Measurements from ENCODE around the gene TMEM131.
"Not testable (repeated sequence)": the region's sequence is repeated elsewhere in the genome, so short reads cannot be mapped to it uniquely, and the experiment has no call there.

TMEM131 gene

DNA sequence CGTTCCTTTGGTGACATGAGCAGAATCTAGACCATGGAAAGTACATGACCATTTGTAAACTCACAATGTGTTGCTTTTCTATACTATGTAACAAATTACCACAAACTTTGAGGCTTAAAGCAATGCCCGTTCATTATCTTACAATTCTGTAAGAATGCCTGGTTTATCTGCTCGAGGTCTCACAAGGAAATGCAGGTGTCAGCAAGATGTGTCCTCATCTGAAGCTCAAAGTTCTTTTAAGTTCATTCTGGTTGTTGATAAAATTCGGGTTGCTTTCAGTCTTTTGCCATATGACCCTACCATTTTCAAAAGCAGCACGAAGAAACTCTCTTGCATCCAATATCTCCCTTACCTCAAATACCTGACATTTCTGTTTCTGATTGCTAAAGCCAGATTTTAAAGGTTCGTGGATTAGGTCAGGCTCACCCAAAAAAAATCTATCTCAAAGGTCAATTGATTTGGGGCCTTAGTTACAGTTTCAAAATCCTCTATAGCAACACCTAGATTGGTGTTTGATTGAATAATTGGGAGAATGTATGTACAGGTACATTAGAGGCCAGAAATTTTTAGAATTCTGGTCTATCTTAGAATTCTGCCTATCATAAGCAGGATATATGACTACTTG lies 125.9 kb downstream of the TMEM131 start:
- Histone ChIP-seq H3K36me3 (ENCODE audit: control insufficient read depth, insufficient read depth, low read length) (no peaks in the 10 kb centered on the region), H3K4me3 (ENCODE audit: insufficient read depth, low read depth, low read length) (no peak overlapping the region), H3K27ac (ENCODE audit: insufficient read depth, low read depth, low read length, poor library complexity, severe bottlenecking) (no peak overlapping the region), H3K27me3 (ENCODE audit: control insufficient read depth, insufficient read depth, low read length, poor library complexity, severe bottlenecking) (no peaks in the 10 kb centered on the region), H3K4me1 (ENCODE audit: control insufficient read depth, insufficient read depth, low read length) (peaks cover 8% of the 10 kb centered on the region), H3K9me3 (ENCODE audit: control insufficient read depth, low read length) (no peaks in the 10 kb centered on the region)
- WGBS, 2 experiments: 90 to 95% methylated on average over 6 of the region's 6 CpGs

DNA sequence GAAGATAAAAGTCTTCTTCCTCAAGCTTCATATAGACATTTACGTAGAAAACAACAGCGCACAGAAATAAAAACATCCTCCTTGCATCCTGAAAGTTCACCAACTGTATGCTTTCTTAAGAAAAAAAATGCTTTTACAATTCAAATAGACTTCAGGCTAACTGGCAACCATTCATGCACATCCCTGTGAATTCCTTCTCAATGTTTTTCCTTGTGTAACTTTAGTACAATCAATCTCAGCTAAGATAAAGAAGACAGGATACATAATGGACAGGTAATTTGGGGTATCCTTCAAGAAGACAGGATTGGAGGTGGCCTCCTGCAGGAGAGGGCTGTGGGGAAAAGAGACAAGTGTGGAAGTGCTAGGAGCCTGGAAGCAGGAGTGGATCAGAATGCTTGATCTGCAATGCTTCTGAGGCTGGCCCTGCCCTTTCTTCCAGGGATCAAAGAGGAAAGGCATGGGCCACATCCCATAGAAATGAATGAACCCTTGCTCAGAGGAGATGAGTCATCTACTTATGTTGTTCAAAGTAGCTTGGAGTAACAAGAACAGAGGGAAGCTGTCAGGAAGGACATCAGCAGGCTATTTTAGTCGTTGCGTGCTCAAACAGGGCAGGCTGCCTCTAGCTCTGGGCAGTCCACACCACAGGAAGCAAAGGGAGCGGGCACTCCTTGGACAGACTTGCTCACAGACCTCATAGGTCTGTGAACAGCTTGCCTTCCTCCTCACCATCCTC lies 126.6 kb downstream of the TMEM131 start:
- Histone ChIP-seq H3K4me3 (ENCODE audit: insufficient read depth, low read depth, low read length) (no peak overlapping the region), H3K9me3 (ENCODE audit: control insufficient read depth, low read length) (no peaks in the 10 kb centered on the region), H3K27ac (ENCODE audit: insufficient read depth, low read depth, low read length, poor library complexity, severe bottlenecking) (no peak overlapping the region), H3K4me1 (ENCODE audit: control insufficient read depth, insufficient read depth, low read length) (peaks cover 8% of the 10 kb centered on the region), H3K36me3 (ENCODE audit: control insufficient read depth, insufficient read depth, low read length) (no peaks in the 10 kb centered on the region), H3K27me3 (ENCODE audit: control insufficient read depth, insufficient read depth, low read length, poor library complexity, severe bottlenecking) (no peaks in the 10 kb centered on the region)
- WGBS, 2 experiments: 73 to 75% methylated on average over 5 of the region's 5 CpGs

DNA sequence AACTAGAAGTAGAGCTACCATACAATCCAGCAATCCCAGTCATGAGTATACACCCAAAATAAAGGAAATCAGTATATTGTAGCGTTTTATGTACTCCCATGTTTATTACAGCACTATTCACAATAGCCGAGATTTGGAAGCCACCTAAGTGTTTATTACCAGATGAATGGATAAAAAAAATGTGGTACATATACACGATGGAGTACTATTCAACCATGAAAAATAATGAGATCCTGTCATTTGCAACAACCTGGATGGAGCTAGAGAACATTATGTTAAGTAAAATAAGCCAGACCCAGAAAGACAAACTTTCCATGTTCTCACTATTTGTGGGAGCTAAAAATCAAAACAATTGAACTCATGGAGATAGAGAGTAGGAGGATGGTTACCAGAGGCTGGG lies 131.9 kb downstream of the TMEM131 start:
- Histone ChIP-seq H3K27me3 (ENCODE audit: control insufficient read depth, insufficient read depth, low read length, poor library complexity, severe bottlenecking) (no peaks in the 10 kb centered on the region), H3K9me3 (ENCODE audit: control insufficient read depth, low read length) (no peaks in the 10 kb centered on the region), H3K27ac (ENCODE audit: insufficient read depth, low read depth, low read length, poor library complexity, severe bottlenecking) (no peak overlapping the region), H3K4me3 (ENCODE audit: insufficient read depth, low read depth, low read length) (no peak overlapping the region), H3K4me1 (ENCODE audit: control insufficient read depth, insufficient read depth, low read length) (peaks cover 2% of the 10 kb centered on the region), H3K36me3 (ENCODE audit: control insufficient read depth, insufficient read depth, low read length) (no peaks in the 10 kb centered on the region)
- WGBS, 2 experiments: 92% methylated on average over 3 of the region's 3 CpGs

DNA sequence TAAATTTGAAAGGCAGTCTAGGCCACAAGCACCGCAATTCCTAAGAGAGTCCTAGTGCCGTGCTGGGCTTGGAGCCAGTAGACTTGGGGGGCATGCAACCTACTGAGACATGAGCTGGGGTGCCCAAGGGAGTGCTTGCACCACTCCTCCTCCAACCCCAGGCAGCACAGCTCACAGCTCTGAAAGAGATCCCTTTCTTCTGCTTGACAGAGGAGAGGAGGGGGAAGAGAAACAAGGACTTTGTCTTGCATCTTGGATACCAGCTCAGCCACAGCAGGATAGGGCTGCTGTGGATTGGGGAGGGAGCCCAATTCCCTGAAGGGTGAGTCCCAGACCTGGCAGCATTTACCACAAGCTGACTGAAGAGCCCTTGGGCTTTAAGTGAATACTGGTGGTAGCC lies 134.6 kb downstream of the TMEM131 start:
- 84 to 88% methylated on average over 2 of the region's 2 CpGs for WGBS, 2 experiments
- H3K4me1 ChIP-seq (ENCODE audit: control insufficient read depth, insufficient read depth, low read length): no peaks in the 10 kb centered on the region

DNA sequence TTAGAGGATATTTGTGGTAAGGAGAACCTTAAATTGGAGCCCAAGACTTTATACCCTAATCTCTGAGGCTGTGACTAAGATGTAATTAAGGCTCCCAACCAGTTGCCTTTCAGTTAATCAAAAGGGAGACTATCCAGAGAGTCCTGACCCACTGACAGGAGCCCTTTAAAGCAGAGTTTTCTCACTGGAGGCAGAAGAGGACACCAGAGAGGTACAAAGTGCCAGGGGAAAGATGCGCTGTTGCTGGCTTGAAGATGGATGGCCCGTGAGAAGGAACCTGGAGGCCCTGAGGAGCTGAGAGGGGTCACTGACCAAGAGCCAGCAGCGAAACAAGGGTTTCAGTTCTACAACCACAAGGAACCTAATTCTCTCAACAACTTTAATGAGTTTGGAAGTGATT lies 137.3 kb downstream of the TMEM131 start:
- Histone ChIP-seq H3K27me3 (ENCODE audit: control insufficient read depth, insufficient read depth, low read length, poor library complexity, severe bottlenecking) (no peaks in the 10 kb centered on the region), H3K27ac (ENCODE audit: insufficient read depth, low read depth, low read length, poor library complexity, severe bottlenecking) (no peak overlapping the region), H3K9me3 (ENCODE audit: control insufficient read depth, low read length) (no peaks in the 10 kb centered on the region), H3K4me3 (ENCODE audit: insufficient read depth, low read depth, low read length) (no peak overlapping the region), H3K36me3 (ENCODE audit: control insufficient read depth, insufficient read depth, low read length) (no peaks in the 10 kb centered on the region), H3K4me1 (ENCODE audit: control insufficient read depth, insufficient read depth, low read length) (no peaks in the 10 kb centered on the region)
- 74 to 80% methylated on average over 3 of the region's 3 CpGs for WGBS, 2 experiments

More for the DNA sequence above, 134.6 kb downstream of the TMEM131 start:
- no peak overlapping the region for H3K27ac ChIP-seq (ENCODE audit: insufficient read depth, low read depth, low read length, poor library complexity, severe bottlenecking)
- no peaks in the 10 kb centered on the region for H3K36me3 ChIP-seq (ENCODE audit: control insufficient read depth, insufficient read depth, low read length)
- H3K9me3 ChIP-seq (ENCODE audit: control insufficient read depth, low read length): no peaks in the 10 kb centered on the region
- no peak overlapping the region for H3K4me3 ChIP-seq (ENCODE audit: insufficient read depth, low read depth, low read length)
- H3K27me3 ChIP-seq (ENCODE audit: control insufficient read depth, insufficient read depth, low read length, poor library complexity, severe bottlenecking): no peaks in the 10 kb centered on the region

DNA sequence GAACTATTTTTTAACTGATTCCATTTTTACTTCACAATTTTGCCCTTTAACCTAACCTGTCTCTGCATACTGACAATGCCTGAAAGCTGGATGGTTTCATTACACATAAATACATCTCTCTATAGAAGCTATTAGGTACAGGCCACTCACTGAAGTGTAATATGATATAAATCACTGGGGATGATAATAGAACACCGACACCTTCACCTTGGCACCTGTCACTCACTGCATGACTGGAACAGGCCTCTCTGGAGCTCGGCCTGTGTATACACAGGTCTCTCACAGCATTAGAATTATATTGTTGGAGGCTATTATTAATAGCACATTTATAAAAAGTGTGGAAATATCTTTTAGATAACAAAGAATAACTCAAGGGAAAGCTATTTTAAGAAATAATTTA lies 138.2 kb downstream of the TMEM131 start:
- no peaks in the 10 kb centered on the region for H3K36me3 ChIP-seq (ENCODE audit: control insufficient read depth, insufficient read depth, low read length)
- WGBS, 2 experiments: 100% methylated on average over 2 of the region's 2 CpGs; no CpG with 5 or more reads in 1 of the 2 experiments
- no peak overlapping the region for H3K4me3 ChIP-seq (ENCODE audit: insufficient read depth, low read depth, low read length)
- H3K27me3 ChIP-seq (ENCODE audit: control insufficient read depth, insufficient read depth, low read length, poor library complexity, severe bottlenecking): no peaks in the 10 kb centered on the region
- no peak overlapping the region for H3K27ac ChIP-seq (ENCODE audit: insufficient read depth, low read depth, low read length, poor library complexity, severe bottlenecking)
- H3K4me1 ChIP-seq (ENCODE audit: control insufficient read depth, insufficient read depth, low read length): no peaks in the 10 kb centered on the region
- H3K9me3 ChIP-seq (ENCODE audit: control insufficient read depth, low read length): no peaks in the 10 kb centered on the region

DNA sequence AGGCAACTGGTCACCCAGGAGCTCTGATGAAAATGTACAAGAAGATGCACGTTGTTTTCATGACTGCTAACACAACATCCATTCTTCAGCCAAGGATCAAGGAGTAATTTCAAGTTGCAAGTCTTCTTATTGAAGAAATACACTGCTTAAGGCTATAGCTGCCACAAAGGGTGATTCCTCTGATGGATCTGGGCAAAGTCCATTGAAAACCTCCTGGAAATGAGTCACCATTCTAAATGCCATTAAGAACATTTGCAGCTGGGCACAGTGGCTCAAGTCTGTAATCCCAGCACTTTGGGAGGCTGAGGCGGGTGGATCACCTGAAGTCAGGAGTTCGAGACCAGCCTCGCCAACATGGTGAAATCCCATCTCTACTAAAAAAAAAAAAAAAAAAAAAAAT lies 142.7 kb downstream of the TMEM131 start:
- H3K9me3 ChIP-seq (ENCODE audit: control insufficient read depth, low read length); H3K4me1 ChIP-seq (ENCODE audit: control insufficient read depth, insufficient read depth, low read length); H3K27ac ChIP-seq (ENCODE audit: insufficient read depth, low read depth, low read length, poor library complexity, severe bottlenecking); H3K4me3 ChIP-seq (ENCODE audit: insufficient read depth, low read depth, low read length); H3K27me3 ChIP-seq (ENCODE audit: control insufficient read depth, insufficient read depth, low read length, poor library complexity, severe bottlenecking); H3K36me3 ChIP-seq (ENCODE audit: control insufficient read depth, insufficient read depth, low read length): not testable (repeated sequence)
- WGBS, 2 experiments: 96 to 97% methylated on average over 2 of the region's 4 CpGs

DNA sequence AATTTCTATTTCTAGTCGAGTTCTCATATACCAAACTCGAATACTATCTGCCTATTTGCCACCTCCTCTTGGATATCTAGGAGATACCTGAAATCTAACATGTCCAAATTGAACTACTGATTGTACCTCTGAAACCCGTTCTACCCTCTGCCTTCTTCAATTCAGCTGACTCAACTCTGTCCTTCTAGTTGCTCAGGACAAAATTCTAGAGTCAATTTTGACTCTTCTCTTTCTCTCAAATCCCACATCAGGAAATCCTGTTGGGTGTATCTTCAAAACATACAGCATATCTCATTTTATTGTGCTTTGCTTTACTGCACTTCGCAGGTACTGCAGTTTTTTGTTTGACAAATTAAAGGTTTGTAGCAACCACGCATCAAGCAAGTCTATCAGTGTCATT lies 144.6 kb downstream of the TMEM131 start:
- no peaks in the 10 kb centered on the region for H3K36me3 ChIP-seq (ENCODE audit: control insufficient read depth, insufficient read depth, low read length)
- 93 to 95% methylated on average over 5 of the region's 5 CpGs for WGBS, 2 experiments
- H3K27ac ChIP-seq (ENCODE audit: insufficient read depth, low read depth, low read length, poor library complexity, severe bottlenecking): no peak overlapping the region
- H3K9me3 ChIP-seq (ENCODE audit: control insufficient read depth, low read length): no peaks in the 10 kb centered on the region
- H3K27me3 ChIP-seq (ENCODE audit: control insufficient read depth, insufficient read depth, low read length, poor library complexity, severe bottlenecking): no peaks in the 10 kb centered on the region
- H3K4me3 ChIP-seq (ENCODE audit: insufficient read depth, low read depth, low read length): no peak overlapping the region
- H3K4me1 ChIP-seq (ENCODE audit: control insufficient read depth, insufficient read depth, low read length): no peaks in the 10 kb centered on the region

DNA sequence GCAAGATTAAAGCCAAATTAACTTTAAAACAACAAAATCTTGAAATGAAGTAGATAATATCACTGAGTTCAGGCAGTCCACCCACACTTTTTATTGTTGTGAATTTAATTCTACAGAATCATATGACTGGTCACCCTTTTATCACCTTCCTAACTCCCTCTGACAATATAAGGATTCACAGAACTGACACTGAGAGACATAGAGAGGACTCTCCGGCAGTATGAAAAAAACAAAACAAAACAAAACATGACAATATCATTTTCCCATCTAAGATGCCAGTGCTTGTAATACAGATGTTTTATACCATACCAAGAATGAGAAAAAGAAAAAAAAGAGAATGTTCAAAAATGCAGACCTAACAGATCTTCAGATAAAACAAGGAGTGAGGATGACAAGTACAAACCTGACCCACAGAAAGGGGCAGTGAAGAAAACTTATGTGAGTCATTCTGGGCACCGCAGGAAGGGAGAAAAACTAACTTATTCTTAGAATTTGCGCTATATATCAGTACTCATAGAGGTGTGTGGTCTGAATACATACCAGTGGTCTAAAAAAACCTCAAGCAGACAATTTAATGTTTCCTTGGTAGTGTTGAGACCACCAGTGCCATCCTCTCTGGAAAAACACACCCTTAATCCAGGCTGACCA lies 145.7 kb downstream of the TMEM131 start:
- Histone ChIP-seq H3K27me3 (ENCODE audit: control insufficient read depth, insufficient read depth, low read length, poor library complexity, severe bottlenecking) (no peaks in the 10 kb centered on the region), H3K4me1 (ENCODE audit: control insufficient read depth, insufficient read depth, low read length) (no peaks in the 10 kb centered on the region), H3K4me3 (ENCODE audit: insufficient read depth, low read depth, low read length) (no peak overlapping the region), H3K36me3 (ENCODE audit: control insufficient read depth, insufficient read depth, low read length) (no peaks in the 10 kb centered on the region), H3K9me3 (ENCODE audit: control insufficient read depth, low read length) (no peaks in the 10 kb centered on the region), H3K27ac (ENCODE audit: insufficient read depth, low read depth, low read length, poor library complexity, severe bottlenecking) (no peak overlapping the region)
- 100% methylated on average over 3 of the region's 3 CpGs for WGBS, 2 experiments

DNA sequence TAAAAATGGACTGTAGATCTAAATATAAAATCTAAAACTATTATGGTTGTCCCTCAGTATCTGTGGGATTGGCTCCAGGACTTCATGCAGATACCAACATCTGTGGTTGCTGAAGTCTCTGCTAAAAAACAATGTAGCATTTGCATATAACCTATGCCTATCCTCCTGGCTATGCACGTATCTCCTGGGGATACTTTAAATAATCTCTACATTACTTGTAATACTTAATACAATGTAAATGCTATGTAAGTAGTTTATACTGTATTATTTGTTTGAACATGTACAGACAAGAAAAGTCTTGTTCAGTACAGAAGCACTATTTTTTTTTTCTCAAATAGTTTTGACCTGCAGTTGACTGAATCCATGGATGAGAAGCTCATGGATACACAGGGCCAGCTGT lies 147.4 kb downstream of the TMEM131 start:
- Histone ChIP-seq H3K4me3 (ENCODE audit: insufficient read depth, low read depth, low read length) (no peak overlapping the region), H3K9me3 (ENCODE audit: control insufficient read depth, low read length) (no peaks in the 10 kb centered on the region), H3K36me3 (ENCODE audit: control insufficient read depth, insufficient read depth, low read length) (no peaks in the 10 kb centered on the region), H3K27me3 (ENCODE audit: control insufficient read depth, insufficient read depth, low read length, poor library complexity, severe bottlenecking) (no peaks in the 10 kb centered on the region), H3K4me1 (ENCODE audit: control insufficient read depth, insufficient read depth, low read length) (no peaks in the 10 kb centered on the region), H3K27ac (ENCODE audit: insufficient read depth, low read depth, low read length, poor library complexity, severe bottlenecking) (no peak overlapping the region)
- 100% methylated on average over 1 of the region's 1 CpG; no CpG with 5 or more reads in 1 of the 2 experiments for WGBS, 2 experiments

Data from ectodermal cell (in vitro differentiated cells).